GM21737 (cell line): ENCODE measurements around the gene RUNDC3A.
"Not testable (repeated sequence)": the region's sequence is repeated elsewhere in the genome, so short reads cannot be mapped to it uniquely, and the experiment has no call there.

ENCODE experiments used
- ATAC-seq: cut with Tn5 transposase; IDR thresholded peaks from one replicate; pipeline ENCODE4 v1.9.1; 2021; ENCODE audit warnings: mild to moderate bottlenecking, moderate library complexity; ENCODE audit not compliant: unreplicated experiment

RUNDC3A gene

GRCh38 chr17:44343510-44344209 is 35.3 kb downstream of the RUNDC3A start:
- no peak for ATAC-seq

- peak; percentile 62 for ATAC-seq
These were observed 36.6 kb downstream of the RUNDC3A start, which contains the start of gene GRN for GRCh38 chr17:44344939-44345453. TSS of gene GRN (plus strand) at chr17:44345302. CDS start at chr17:44349165, 3,863 bp downstream.

- ATAC-seq: peak; percentile 5
These were observed 37.1 kb downstream of the RUNDC3A start for GRCh38 chr17:44345454-44346026.

- no peak for ATAC-seq
These were observed 37.9 kb downstream of the RUNDC3A start for GRCh38 chr17:44346064-44346844.

GRCh38 chr17:44347206-44348055 is 39.0 kb downstream of the RUNDC3A start:
- not testable (repeated sequence) for ATAC-seq

- ATAC-seq: no peak
These were observed 40.0 kb downstream of the RUNDC3A start for GRCh38 chr17:44348234-44348987.

GRCh38 chr17:44348988-44349364 is 40.6 kb downstream of the RUNDC3A start:
- ATAC-seq: no peak

- ATAC-seq: no peak
These were observed 41.2 kb downstream of the RUNDC3A start for GRCh38 chr17:44349553-44350070.

GRCh38 chr17:44350733-44351226 is 42.4 kb downstream of the RUNDC3A start:
- ATAC-seq: no peak

- ATAC-seq: no peak
These were observed 43.1 kb downstream of the RUNDC3A start for GRCh38 chr17:44351464-44351863.

- ATAC-seq: no peak
These were observed 43.8 kb downstream of the RUNDC3A start for GRCh38 chr17:44351961-44352827.

GRCh38 chr17:44352828-44353671 is 44.6 kb downstream of the RUNDC3A start:
- no peak for ATAC-seq

GRCh38 chr17:44353672-44354331 is 45.4 kb downstream of the RUNDC3A start:
- no peak for ATAC-seq

- ATAC-seq: no peak
These were observed 46.5 kb downstream of the RUNDC3A start for GRCh38 chr17:44354582-44355561.

GRCh38 chr17:44355642-44356099 is 47.3 kb downstream of the RUNDC3A start:
- no peak for ATAC-seq

- ATAC-seq: no peak
These were observed 47.8 kb downstream of the RUNDC3A start for GRCh38 chr17:44356241-44356640.
